Measurements from ENCODE around the gene GRIP2. TPM values are rescaled to one million over a fixed set of nuclear protein-coding genes. Genes with fewer than 3 reads are reported as not detected.

Gene GRIP2
- total and polyA plus RNA-seq, 2 of the 4 experiments (the other 2 are of a cell fraction), result 0.05 TPM; not detected in 1

DNA sequence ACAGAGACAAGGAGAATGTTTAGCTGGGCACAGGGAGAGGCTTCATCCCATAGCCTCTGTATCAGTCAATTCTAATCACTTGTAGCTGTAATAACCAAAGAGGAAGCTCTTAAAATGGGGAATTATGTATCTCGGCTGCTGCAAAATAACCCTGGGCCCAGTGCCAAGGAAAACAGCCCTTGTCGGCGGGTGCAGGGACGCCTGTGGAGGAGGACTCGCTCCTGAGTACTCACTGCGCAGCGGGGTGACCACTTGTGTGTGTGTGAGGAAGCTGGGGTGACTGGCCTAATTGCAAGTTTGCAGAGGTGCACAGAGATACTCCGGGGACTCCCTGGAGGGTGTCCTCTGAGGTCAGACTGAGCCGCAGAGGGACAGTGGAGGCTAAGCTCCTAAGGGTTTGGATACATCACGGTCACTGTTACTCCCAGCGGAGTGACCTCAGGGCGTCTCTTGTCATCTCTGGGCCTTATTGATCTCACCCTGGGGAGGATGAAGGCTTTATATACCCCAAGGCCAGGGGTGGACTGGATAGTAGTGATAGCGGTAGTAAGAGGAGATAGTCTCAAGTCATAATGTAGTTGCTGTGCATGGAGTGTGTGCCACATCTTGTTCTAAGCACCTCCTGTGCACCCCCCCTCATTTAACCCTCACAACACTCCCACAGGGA lies 100.5 kb downstream of the GRIP2 start:
- no peaks in the 10 kb centered on the region for H3K27me3 ChIP-seq (ENCODE audit: control insufficient read depth, insufficient read depth, low read length)
- intact Hi-C loops (cut with micrococcal nuclease), result no loop called here
- no TSS peak for BruUV-seq (replicated peaks)
- ChIA-PET POLR2A (ENCODE audit: unreplicated experiment) (no interaction called here), CTCF (interaction anchor here (0.5 kb wide), 1 partner anchor 140 kb away, joined by 6 read pairs; no protein-coding TSS in a partner anchor)
- no peak overlapping the region for H4K5ac ChIP-seq (ENCODE audit: low read depth, low read length)
- H2BK5ac ChIP-seq (ENCODE audit: low read depth, low read length, poor library complexity, severe bottlenecking), result no peak overlapping the region
- no peaks in the 10 kb centered on the region for H3K9me3 ChIP-seq (ENCODE audit: control insufficient read depth, insufficient read depth, low read length)
- dilution Hi-C loops (cut with HindIII; ENCODE audit: low sequenced_read_pairs, unreplicated experiment), result no loop called here
- no peak overlapping the region for H3K27ac ChIP-seq (ENCODE audit: insufficient read depth, low read length)
- H3K4me2 ChIP-seq (ENCODE audit: low read depth, low read length), result no peak overlapping the region
- no peak; the same call in none of the 2 replicates for ATAC-seq (ENCODE audit: low read depth)
- peaks cover 11% of the 10 kb centered on the region for H3K36me3 ChIP-seq (ENCODE audit: control insufficient read depth, insufficient read depth, low read length)
- peaks cover 30% of the 10 kb centered on the region for H3K4me1 ChIP-seq (ENCODE audit: control insufficient read depth, insufficient read depth, low read length)
- no peak overlapping the region for H3K14ac ChIP-seq (replicated peaks; ENCODE audit: low read depth, low read length)
- H3K79me1 ChIP-seq (ENCODE audit: low read depth in 1 of 2, low read length in 2 of 2), result peaks cover 45 to 86% of the 10 kb centered on the region in 2 experiments
- TF ChIP-seq RAD21 (IDR thresholded peaks at IDR 0.05; ENCODE audit: low read length) (no peak), MAZ (IDR thresholded peaks at IDR 0.05; ENCODE audit: borderline replicate concordance, low read depth, low read length) (no peak), POLR2A (IDR thresholded peaks at IDR 0.05; ENCODE audit: low read depth, low read length) (no peak)
- in situ Hi-C loops (cut with MboI; ENCODE audit: low sequenced_read_pairs), result no loop called here
- no peak overlapping the region for H4K91ac ChIP-seq (ENCODE audit: insufficient read depth, low read depth, low read length)
- no peak overlapping the region for H2BK15ac ChIP-seq (ENCODE audit: low read depth, low read length)
- peaks cover 12% of the 10 kb centered on the region for H3K9me1 ChIP-seq (ENCODE audit: insufficient read depth, low read length)
- peak overlapping the region; percentile 29; the same call in 1 of the 2 replicates for H2AK5ac ChIP-seq (ENCODE audit: low read depth, low read length)
- peak; percentile 52 for DNase-seq
- H3K4me3 ChIP-seq (ENCODE audit: insufficient read depth, low read depth, low read length), result no peak overlapping the region
- H4K8ac ChIP-seq (ENCODE audit: low read depth in 2 of 2, low read length in 2 of 2), result no peak overlapping the region
- 53% methylated on average over 2 of the region's 13 CpGs; no CpG with 5 or more reads in 1 of the 2 experiments for WGBS, 2 experiments (ENCODE audit: extremely low coverage in 2 of 2, insufficient read length in 1 of 2)
- no peak overlapping the region for H2AFZ ChIP-seq (replicated peaks; ENCODE audit: low read length, poor library complexity)
- no peak overlapping the region for H2AK9ac ChIP-seq (replicated peaks; ENCODE audit: low read depth, low read length, poor library complexity)
- H2BK20ac ChIP-seq (ENCODE audit: low read depth, low read length), result no peak overlapping the region
- no peak overlapping the region for H3K56ac ChIP-seq (ENCODE audit: extremely low read depth, insufficient read depth, low read length)
- H2BK120ac ChIP-seq (ENCODE audit: low read depth, low read length), result no peak overlapping the region
- no peak overlapping the region for H3K18ac ChIP-seq (ENCODE audit: low read depth, low read length)
- H3K4ac ChIP-seq (ENCODE audit: low read depth, low read length), result peak overlapping the region; percentile 21
- H3K23ac ChIP-seq (ENCODE audit: low read depth, low read length), result 0 out of 2 replicates have a peak overlapping the region, but pooled peaks have one; percentile 24
- no peak overlapping the region for H3K9ac ChIP-seq (ENCODE audit: low read depth, low read length)
- peaks cover 41% of the 10 kb centered on the region for H4K20me1 ChIP-seq (ENCODE audit: insufficient read depth, low read length)

Small RNA genes lying within 50 kb of the gene (microRNA-seq; reads per million reads assigned to microRNA genes)
- gene RNU6-905P (ENCODE audit: insufficient read depth, insufficient read length), result not detected

Small RNA genes lying within 50 kb of the gene (small RNA-seq; reads per million reads assigned to genes)
- gene RNU6-905P, result 0 to 0.60 (median 0) reads per million in 5 experiments

Other genes with a start within 250 kb of the GRIP2 start
- gene SLC6A6, start 137.7 kb downstream of the GRIP2 start, total RNA-seq (2012; rRNA removed), result 29.9 and 32.5 TPM in 2 replicates
- gene SLC6A6, start 137.7 kb downstream of the GRIP2 start, polyA plus RNA-seq (2012; rRNA removed), result 39.3 and 39.4 TPM in 2 replicates
- gene CCDC174, start 111.4 kb upstream of the GRIP2 start, total RNA-seq (2012; rRNA removed), result 5.9 and 6.9 TPM in 2 replicates
- gene CCDC174, start 111.4 kb upstream of the GRIP2 start, polyA plus RNA-seq (2012; rRNA removed), result 6.1 and 9.6 TPM in 2 replicates
- not detected in 2 replicates for gene C3orf20, start 134.8 kb upstream of the GRIP2 start, total RNA-seq (2012; rRNA removed)
- not detected in 2 replicates for gene C3orf20, start 134.8 kb upstream of the GRIP2 start, polyA plus RNA-seq (2012; rRNA removed)

Measured in IMR-90 (cell line).